Suprapubic skin (tissue), 4 donors: ENCODE results near the gene HCN4. TPM values are rescaled to one million over a fixed set of nuclear protein-coding genes. Genes with fewer than 3 reads are reported as not detected.
A peak's percentile ranks its signal among the peaks of the same experiment; 100 is the strongest.
"Not testable (repeated sequence)": the region's sequence is repeated elsewhere in the genome, so short reads cannot be mapped to it uniquely, and the experiment has no call there.

Source experiments
- DNase-seq, 2 donors: peaks; one replicate each; pipeline ENCODE4 v3.0.0-alpha.2; 2019; ENCODE audit warnings: low spot score in 2 of 2
- H3K27ac ChIP-seq: fragments of 200-600 bp; sonication (generic); one replicate; pipeline ENCODE4 v1.5.1; 2019
- H3K27me3 ChIP-seq: fragments of 200-600 bp; sonication (generic); one replicate; pipeline ENCODE4 v1.5.1; 2019
- H3K36me3 ChIP-seq: fragments of 200-600 bp; sonication (generic); one replicate; pipeline ENCODE4 v1.5.1; 2019
- H3K4me1 ChIP-seq: fragments of 200-600 bp; sonication (generic); one replicate; pipeline ENCODE4 v1.5.1; 2019
- H3K4me3 ChIP-seq: fragments of 200-600 bp; sonication (generic); one replicate; pipeline ENCODE4 v1.5.1; 2019; ENCODE audit warnings: mild to moderate bottlenecking
- H3K9me3 ChIP-seq: fragments of 200-600 bp; sonication (generic); one replicate; pipeline ENCODE4 v1.5.1; 2019
- EP300 ChIP-seq: sonication (generic); formaldehyde crosslinking; IDR thresholded peaks from one replicate; pipeline ENCODE4 v1.6.1; 2017; ENCODE audit warnings: antibody characterized with exemption
- POLR2A ChIP-seq, 2 donors: fragments of 450-650 bp; IDR thresholded peaks; one replicate each; pipeline ENCODE4 v1.6.1; 2017; ENCODE audit warnings: antibody characterized with exemption in 2 of 2, mild to moderate bottlenecking in 2 of 2, moderate library complexity in 2 of 2
- POLR2AphosphoS5 ChIP-seq, 3 donors: sonication (generic); formaldehyde crosslinking; IDR thresholded peaks; one replicate each; pipeline ENCODE4 v1.6.1; 2017; ENCODE audit warnings: antibody characterized with exemption in 3 of 3
- WGBS: methylation state at CpG from one replicate; pipeline ENCODE4 v1.1.5; 2018; 5-methylcytosine and 5-hydroxymethylcytosine counted together
- total RNA-seq, 4 donors: library from RNA; depleted of rRNA; stranded (reverse); fragments of >200 nt; gene quantifications; one replicate each; pipeline ENCODE4 v1.1.0, GENCODE V29; 2016
- TF ChIP-seq, protein P1 (sequence below), 2 donors: fragments of 200-600 bp in 1 of 2; fragments of 450-650 bp in 1 of 2; sonication (generic) in 1 of 2; IDR thresholded peaks; one replicate each; pipeline ENCODE4 v1.5.1; 2016 to 2019; ENCODE audit warnings: antibody characterized with exemption in 2 of 2, mild to moderate bottlenecking in 1 of 2, moderate library complexity in 1 of 2

The HCN4 gene
- total RNA-seq = under 1 TPM in 1 of 4 donors, not detected in 3; 0.17 TPM

DNA sequence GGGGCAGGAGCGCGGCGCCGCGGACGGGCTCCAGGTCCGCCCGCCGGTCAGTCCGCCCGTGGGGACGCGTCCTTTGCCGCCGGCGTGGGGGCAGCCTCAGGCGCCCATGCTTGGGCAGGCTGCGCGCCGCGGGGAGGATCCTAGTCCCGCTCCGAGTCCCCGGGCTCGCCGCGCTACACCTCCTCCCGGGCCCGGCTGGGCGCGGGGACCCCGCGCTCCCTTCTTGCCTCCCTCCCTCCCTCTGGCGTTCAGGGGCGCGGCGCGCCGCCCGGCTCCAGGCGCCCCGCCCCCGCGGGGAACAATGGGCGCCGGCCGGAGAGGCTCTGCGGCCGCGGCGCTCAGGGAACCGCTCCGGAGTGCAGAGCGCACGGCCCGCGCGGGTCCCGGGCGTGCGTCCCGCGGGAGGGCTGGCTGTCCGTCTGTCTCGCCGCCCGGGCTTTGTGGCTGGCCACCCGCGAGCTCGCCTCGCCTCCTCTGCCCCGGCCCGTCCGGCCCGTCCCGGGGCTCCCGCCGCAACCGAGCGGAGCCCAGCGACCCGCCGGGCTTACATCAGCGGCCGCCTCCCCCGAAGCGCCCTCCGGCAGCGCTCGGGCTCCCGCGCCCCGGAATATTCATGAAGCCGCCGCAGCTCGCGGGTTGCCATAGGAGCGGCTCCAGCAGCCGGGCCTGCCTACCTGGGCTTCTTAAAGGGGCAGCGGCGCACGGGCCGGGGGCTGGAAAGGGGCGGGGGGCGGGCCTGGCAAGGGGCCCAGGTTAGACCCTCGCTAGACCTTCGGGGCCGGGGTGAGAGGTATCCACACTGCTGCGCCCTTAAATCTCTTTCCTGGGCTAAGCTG lies at the start of gene HCN4:
Gene HCN4 (minus strand): TSS at position 658 of the 836 bp plus-strand sequence. CDS start 688 bp downstream, outside the sequence.
- no peak within 1 kb of the TSS for H3K27ac ChIP-seq
- H3K4me3 ChIP-seq = peak within 1 kb of the TSS; percentile 50
- no peak for DNase-seq
- H3K9me3 ChIP-seq = no peaks in the 10 kb centered on the region
- TF ChIP-seq POLR2AphosphoS5 (IDR thresholded peaks at IDR 0.05) (no peak), EP300 (no peak), POLR2A (IDR thresholded peaks at IDR 0.05) (no peak)
- TF ChIP-seq, protein P1, sequence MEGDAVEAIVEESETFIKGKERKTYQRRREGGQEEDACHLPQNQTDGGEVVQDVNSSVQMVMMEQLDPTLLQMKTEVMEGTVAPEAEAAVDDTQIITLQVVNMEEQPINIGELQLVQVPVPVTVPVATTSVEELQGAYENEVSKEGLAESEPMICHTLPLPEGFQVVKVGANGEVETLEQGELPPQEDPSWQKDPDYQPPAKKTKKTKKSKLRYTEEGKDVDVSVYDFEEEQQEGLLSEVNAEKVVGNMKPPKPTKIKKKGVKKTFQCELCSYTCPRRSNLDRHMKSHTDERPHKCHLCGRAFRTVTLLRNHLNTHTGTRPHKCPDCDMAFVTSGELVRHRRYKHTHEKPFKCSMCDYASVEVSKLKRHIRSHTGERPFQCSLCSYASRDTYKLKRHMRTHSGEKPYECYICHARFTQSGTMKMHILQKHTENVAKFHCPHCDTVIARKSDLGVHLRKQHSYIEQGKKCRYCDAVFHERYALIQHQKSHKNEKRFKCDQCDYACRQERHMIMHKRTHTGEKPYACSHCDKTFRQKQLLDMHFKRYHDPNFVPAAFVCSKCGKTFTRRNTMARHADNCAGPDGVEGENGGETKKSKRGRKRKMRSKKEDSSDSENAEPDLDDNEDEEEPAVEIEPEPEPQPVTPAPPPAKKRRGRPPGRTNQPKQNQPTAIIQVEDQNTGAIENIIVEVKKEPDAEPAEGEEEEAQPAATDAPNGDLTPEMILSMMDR (IDR thresholded peaks at IDR 0.05) = no peak
- peaks cover 96% of the 10 kb centered on the region for H3K27me3 ChIP-seq
- peaks cover 18% of the 10 kb centered on the region for H3K4me1 ChIP-seq
- WGBS = under 1% methylated on average over 16 of the region's 109 CpGs
- H3K36me3 ChIP-seq = no peaks in the 10 kb centered on the region

DNA sequence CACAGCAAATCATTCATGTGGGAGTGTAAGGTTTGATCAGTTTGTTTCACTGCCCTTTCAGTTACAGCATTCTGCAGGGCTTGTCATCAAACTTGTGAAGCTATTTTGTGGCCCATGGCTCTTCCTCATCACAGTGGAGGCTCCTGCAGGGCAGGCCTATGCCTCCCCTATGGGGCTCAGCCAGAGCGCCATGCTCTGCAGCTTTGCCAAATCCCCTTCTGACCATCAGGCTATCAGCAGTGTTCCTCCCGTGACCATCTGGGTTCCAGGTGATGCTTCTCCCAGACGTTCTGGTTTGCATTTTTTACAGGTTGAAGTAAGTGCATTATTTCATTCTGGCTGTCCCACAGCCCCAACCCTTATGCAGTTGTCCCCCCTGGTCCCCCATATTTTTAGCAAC lies 46.1 kb upstream of the HCN4 start:
- no peak for TF ChIP-seq POLR2A (IDR thresholded peaks at IDR 0.05)
- no peak for TF ChIP-seq EP300
- no peak for TF ChIP-seq POLR2AphosphoS5 (IDR thresholded peaks at IDR 0.05)
- TF ChIP-seq, protein P1 (IDR thresholded peaks at IDR 0.05) = no peak
- Histone ChIP-seq H3K9me3 (no peaks in the 10 kb centered on the region), H3K4me3 (no peak overlapping the region), H3K27ac (no peak overlapping the region), H3K4me1 (no peaks in the 10 kb centered on the region), H3K27me3 (peaks cover 7% of the 10 kb centered on the region), H3K36me3 (no peaks in the 10 kb centered on the region)
- WGBS = 58% methylated on average over 3 of the region's 3 CpGs
- no peak for DNase-seq

GRCh38 chr15:73403171-73403570 lies 34.4 kb upstream of the HCN4 start:
- no peaks in the 10 kb centered on the region for H3K4me1 ChIP-seq
- no peak overlapping the region for H3K27ac ChIP-seq
- no peak for DNase-seq
- TF ChIP-seq POLR2A (IDR thresholded peaks at IDR 0.05) (no peak), POLR2AphosphoS5 (IDR thresholded peaks at IDR 0.05) (no peak), EP300 (no peak)
- TF ChIP-seq, protein P1 (IDR thresholded peaks at IDR 0.05) = no peak
- H3K4me3 ChIP-seq = no peak overlapping the region
- H3K9me3 ChIP-seq = no peaks in the 10 kb centered on the region
- H3K27me3 ChIP-seq = peaks cover 9% of the 10 kb centered on the region
- H3K36me3 ChIP-seq = no peaks in the 10 kb centered on the region

GRCh38 chr15:73400222-73400621 lies 31.5 kb upstream of the HCN4 start:
- not testable (repeated sequence) for H3K4me1 ChIP-seq, H3K36me3 ChIP-seq, H3K27ac ChIP-seq, H3K4me3 ChIP-seq, H3K9me3 ChIP-seq, DNase-seq, H3K27me3 ChIP-seq
- WGBS = 80% methylated on average over 6 of the region's 6 CpGs

DNA sequence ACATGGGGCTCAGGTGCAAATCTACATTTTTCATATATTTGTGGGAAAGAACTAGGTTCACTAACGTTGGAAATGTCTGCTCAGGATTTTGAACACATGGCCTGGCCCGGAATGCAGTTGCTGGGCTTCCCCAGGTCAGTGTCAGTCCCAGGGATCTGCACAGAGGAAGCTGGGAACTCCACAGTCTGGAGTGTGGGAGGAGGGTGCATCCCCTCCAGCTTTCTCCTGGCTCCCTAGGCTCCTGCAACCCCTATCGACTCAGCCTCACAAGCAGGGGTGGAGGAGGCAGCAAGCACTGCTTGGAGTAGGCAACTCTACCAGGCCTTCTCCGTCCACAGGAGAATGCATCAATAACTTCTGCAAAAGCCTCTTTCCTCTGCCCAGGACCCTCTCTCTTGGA lies 30.1 kb upstream of the HCN4 start:
- no peak for DNase-seq
- no peak for TF ChIP-seq POLR2A (IDR thresholded peaks at IDR 0.05)
- no peak for TF ChIP-seq EP300
- no peak for TF ChIP-seq POLR2AphosphoS5 (IDR thresholded peaks at IDR 0.05)
- TF ChIP-seq, protein P1 (IDR thresholded peaks at IDR 0.05) = no peak
- Histone ChIP-seq H3K27me3 (peaks cover 9% of the 10 kb centered on the region), H3K9me3 (no peaks in the 10 kb centered on the region), H3K36me3 (no peaks in the 10 kb centered on the region), H3K4me1 (no peaks in the 10 kb centered on the region), H3K27ac (no peak overlapping the region), H3K4me3 (no peak overlapping the region)
- 78% methylated on average over 4 of the region's 4 CpGs for WGBS
